Naive thymus-derived CD4-positive, alpha-beta T cell (primary cell): ENCODE results near the gene PFDN6. TPM values are rescaled to one million over a fixed set of nuclear protein-coding genes. Genes with fewer than 3 reads are reported as not detected.
"Not testable (repeated sequence)": the region's sequence is repeated elsewhere in the genome, so short reads cannot be mapped to it uniquely, and the experiment has no call there.

Experiments used
- ATAC-seq: fragments of 150-1000 bp; cut with Tn5 transposase; 2 replicates; pipeline ENCODE4 v1.10.0; 2021; ENCODE audit warnings: mild to moderate bottlenecking, moderate library complexity
- CTCF ChIA-PET: fragments of 350-600 bp; sonication (Branson Sonifier 250); formaldehyde crosslinking; loops from one replicate; lab custom pipeline; 2021; ENCODE audit warnings: antibody characterized with exemption; lab: Charles Lee
- POLR2A ChIA-PET: fragments of 350-600 bp; sonication (Branson Sonifier 250); formaldehyde crosslinking; loops from one replicate; lab custom pipeline; 2021; ENCODE audit warnings: antibody characterized with exemption, inconsistent platforms; lab: Charles Lee
- DNase-seq, 9 donors: peaks; one replicate each; pipeline versions ENCODE4 v3.0.0 to v3.0.0-alpha.2; 2020 to 2022; ENCODE audit warnings: mixed read lengths in 1 of 9
- H3K27ac ChIP-seq: one replicate; pipeline ENCODE4 v1.7.0; 2013; ENCODE audit warnings: mild to moderate bottlenecking, low read depth, low read length, moderate library complexity
- H3K27me3 ChIP-seq, 2 donors: one replicate each; pipeline ENCODE4 v1.7.0; 2013; ENCODE audit warnings: low read length in 2 of 2, mild to moderate bottlenecking in 2 of 2, moderate library complexity in 2 of 2; ENCODE audit not compliant: control insufficient read depth in 2 of 2, insufficient read depth in 2 of 2
- H3K36me3 ChIP-seq, 3 experiments: 1 replicate in 2 of 3; 2 replicates in 1 of 3; pipeline ENCODE4 v1.7.0; 2013; ENCODE audit warnings: low read length in 3 of 3, mild to moderate bottlenecking in 3 of 3, moderate library complexity in 1 of 3; ENCODE audit not compliant: insufficient read depth in 3 of 3, control insufficient read depth in 2 of 3
- H3K4me1 ChIP-seq, 2 donors: one replicate each; pipeline ENCODE4 v1.7.0; 2013; ENCODE audit warnings: low read length in 2 of 2, mild to moderate bottlenecking in 2 of 2, moderate library complexity in 1 of 2; ENCODE audit not compliant: control insufficient read depth in 2 of 2, insufficient read depth in 2 of 2
- H3K4me3 ChIP-seq: 2 replicates; pipeline ENCODE4 v1.7.0; 2013; ENCODE audit warnings: mild to moderate bottlenecking, low read length
- H3K9me3 ChIP-seq, 3 experiments: 1 replicate in 2 of 3; 2 replicates in 1 of 3; pipeline ENCODE4 v1.7.0; 2013; ENCODE audit warnings: low read length in 3 of 3; ENCODE audit not compliant: control insufficient read depth in 2 of 3
- H3K27ac Mint-ChIP-seq, 9 donors: one replicate each; pipeline ENCODE4 v1.8.0; 2020 to 2022; ENCODE audit warnings: mixed read lengths in 9 of 9, mild to moderate bottlenecking in 8 of 9, moderate library complexity in 5 of 9, inconsistent platforms in 2 of 9
- H3K27me3 Mint-ChIP-seq, 5 donors: one replicate each; pipeline ENCODE4 v1.8.0; 2021 to 2022; ENCODE audit warnings: mixed read lengths in 5 of 5, mild to moderate bottlenecking in 1 of 5
- H3K36me3 Mint-ChIP-seq, 5 donors: one replicate each; pipeline ENCODE4 v1.8.0; 2020 to 2022; ENCODE audit warnings: mixed read lengths in 5 of 5, mild to moderate bottlenecking in 3 of 5, inconsistent platforms in 1 of 5
- H3K4me1 Mint-ChIP-seq, 7 donors: one replicate each; pipeline ENCODE4 v1.8.0; 2020 to 2022; ENCODE audit warnings: mixed read lengths in 7 of 7, mild to moderate bottlenecking in 3 of 7, inconsistent platforms in 1 of 7
- H3K4me3 Mint-ChIP-seq, 10 donors: one replicate each; pipeline ENCODE4 v1.8.0; 2020 to 2022; ENCODE audit warnings: mild to moderate bottlenecking in 10 of 10, mixed read lengths in 10 of 10, moderate library complexity in 6 of 10, inconsistent platforms in 2 of 10
- H3K9me3 Mint-ChIP-seq, 11 donors: one replicate each; pipeline ENCODE4 v1.8.0; 2020 to 2022; ENCODE audit warnings: mixed read lengths in 11 of 11, mild to moderate bottlenecking in 4 of 11, inconsistent platforms in 1 of 11, moderate library complexity in 1 of 11
- intact Hi-C, 2 donors: fragments of 100-400 bp; cut with micrococcal nuclease; formaldehyde crosslinking; loops; one replicate each; pipeline ENCODE4 v1.15.1; 2023
- polyA plus RNA-seq, 2 donors: library from polyadenylated mRNA; unstranded; fragments of 300-500 nt; fragmentation: Illumina TruSeq; gene quantifications; one replicate each; pipeline ENCODE4 v1.2.3, GENCODE V29; 2021
- total RNA-seq, 6 experiments: library from RNA in 5 of 6; stranded (reverse) in 5 of 6; gene quantifications; 1 replicate in 5 of 6; 2 replicates in 1 of 6; pipeline ENCODE4 v1.2.3 and lab custom pipeline; 2021 to 2026

Gene PFDN6
- total and polyA plus RNA-seq, 7 experiments from 2014 or later, result 14.6 to 73.2 (median 35.5) TPM

DNA sequence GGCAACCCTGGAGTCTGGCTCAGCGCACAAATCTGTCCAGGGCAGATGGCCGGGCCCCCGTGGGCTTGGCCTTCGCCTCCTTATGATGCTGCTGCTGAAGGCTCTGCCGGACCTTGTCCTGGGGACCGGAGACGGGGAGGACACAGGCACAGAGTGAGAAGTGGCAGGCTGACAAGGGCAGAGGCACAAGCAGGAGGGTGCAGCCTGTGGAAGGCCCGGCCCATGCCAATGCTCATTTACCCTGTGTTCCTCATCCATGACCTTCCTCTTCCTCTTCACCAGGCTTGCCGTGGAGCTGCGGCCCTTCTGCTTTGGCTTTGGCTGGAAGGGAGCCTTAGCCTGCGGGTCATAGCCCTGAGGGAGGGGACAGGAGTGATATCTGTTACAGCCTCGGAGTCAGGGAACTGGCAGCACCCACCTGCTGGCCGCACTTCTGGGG lies 10.1 kb upstream of the PFDN6 start:
- peaks cover 0 to 77% (median 5%) of the 10 kb centered on the region in 3 experiments for H3K36me3 ChIP-seq
- no peaks in the 10 kb centered on the region for H3K9me3 Mint-ChIP-seq
- intact Hi-C loops, result loop anchor here in 1 of 2 donors (10.0 kb wide), 1 partner anchor 1084 kb away; the partner anchor contains the start of genes GPSM3 and PBX2
- H3K27me3 ChIP-seq, result no peaks in the 10 kb centered on the region
- H3K27ac ChIP-seq, result no peak overlapping the region
- ChIA-PET CTCF (interaction anchor here (1.9 kb wide), 1 partner anchor 20 kb away, joined by 5 read pairs; no protein-coding TSS in a partner anchor), POLR2A (interaction anchor here (0.7 to 7.7 kb wide), 7 partner anchors 10 to 65 kb away, joined by 3 to 123 read pairs (median 28); partner anchors contain the start of genes PFDN6, RGL2, WDR46 and ZBTB22)
- H3K4me3 ChIP-seq, result no peak overlapping the region
- H3K4me1 ChIP-seq, result peaks cover 26 to 30% of the 10 kb centered on the region in 2 donors
- H3K9me3 ChIP-seq, result no peaks in the 10 kb centered on the region
- H3K4me3 Mint-ChIP-seq, result peak overlapping the region in 5 of 10 donors; percentile 2 to 93 (median 84)
- H3K4me1 Mint-ChIP-seq, result peaks cover 20 to 62% (median 48%) of the 10 kb centered on the region in 7 donors
- ATAC-seq (no peak), DNase-seq (no peak)
- no peaks in the 10 kb centered on the region for H3K27me3 Mint-ChIP-seq
- H3K27ac Mint-ChIP-seq, result peak overlapping the region in 3 of 9 donors; percentile 25 to 63 (median 46)
- H3K36me3 Mint-ChIP-seq, result peaks cover 0 to 23% (median 5%) of the 10 kb centered on the region in 5 donors

DNA sequence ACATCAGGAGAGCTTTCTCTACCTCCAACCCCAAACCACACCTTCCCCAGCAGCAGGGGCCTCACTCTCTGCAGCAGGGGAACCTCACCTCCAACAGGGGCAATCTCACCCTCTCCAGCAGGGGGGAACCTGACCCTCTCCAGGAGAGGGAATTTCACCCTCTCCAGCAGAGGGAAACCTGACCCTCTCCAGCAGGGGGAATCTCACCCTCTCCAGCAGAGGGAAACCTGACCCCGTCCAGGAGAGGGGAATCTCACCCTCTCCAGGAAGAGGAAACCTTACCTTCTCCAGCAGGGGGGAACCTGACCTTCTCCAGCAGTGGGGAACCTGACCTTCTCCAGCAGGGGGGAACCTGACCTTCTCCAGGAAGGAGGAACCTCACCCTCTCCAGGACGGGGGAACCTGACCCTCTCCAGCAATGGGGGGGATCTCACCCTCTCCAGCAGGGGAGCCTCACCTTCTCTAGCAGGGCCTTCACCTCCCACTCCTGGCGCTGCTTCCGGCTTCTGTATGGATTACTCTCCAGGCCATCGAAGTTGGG lies 9.4 kb upstream of the PFDN6 start:
- H3K36me3 ChIP-seq, result peaks cover 0 to 77% (median 5%) of the 10 kb centered on the region in 3 experiments
- ChIA-PET CTCF (no interaction called here), POLR2A (interaction anchor here (0.6 to 7.7 kb wide), 5 partner anchors 8 to 31 kb away, joined by 3 to 123 read pairs (median 22); partner anchors contain the start of genes PFDN6, RGL2, RPS18 and VPS52)
- H3K9me3 Mint-ChIP-seq, result no peaks in the 10 kb centered on the region
- peaks cover 0 to 16% (median 0%) of the 10 kb centered on the region in 5 donors for H3K36me3 Mint-ChIP-seq
- DNase-seq (no peak), ATAC-seq (peak; percentile 22)
- H3K4me3 Mint-ChIP-seq, result peak overlapping the region in 4 of 10 donors; percentile 35 to 52 (median 46)
- H3K9me3 ChIP-seq, result no peaks in the 10 kb centered on the region
- peak overlapping the region; percentile 23 for H3K27ac ChIP-seq
- H3K27me3 ChIP-seq, result no peaks in the 10 kb centered on the region
- H3K4me3 ChIP-seq, result no peak overlapping the region
- H3K4me1 Mint-ChIP-seq, result peaks cover 13 to 55% (median 40%) of the 10 kb centered on the region in 7 donors
- H3K4me1 ChIP-seq, result peaks cover 18 to 24% of the 10 kb centered on the region in 2 donors
- peak overlapping the region in 4 of 9 donors; percentile 25 to 67 (median 44) for H3K27ac Mint-ChIP-seq
- intact Hi-C loops, result loop anchor here in 1 of 2 donors (10.0 kb wide), 1 partner anchor 1085 kb away; the partner anchor contains the start of genes GPSM3 and PBX2
- no peaks in the 10 kb centered on the region for H3K27me3 Mint-ChIP-seq

DNA sequence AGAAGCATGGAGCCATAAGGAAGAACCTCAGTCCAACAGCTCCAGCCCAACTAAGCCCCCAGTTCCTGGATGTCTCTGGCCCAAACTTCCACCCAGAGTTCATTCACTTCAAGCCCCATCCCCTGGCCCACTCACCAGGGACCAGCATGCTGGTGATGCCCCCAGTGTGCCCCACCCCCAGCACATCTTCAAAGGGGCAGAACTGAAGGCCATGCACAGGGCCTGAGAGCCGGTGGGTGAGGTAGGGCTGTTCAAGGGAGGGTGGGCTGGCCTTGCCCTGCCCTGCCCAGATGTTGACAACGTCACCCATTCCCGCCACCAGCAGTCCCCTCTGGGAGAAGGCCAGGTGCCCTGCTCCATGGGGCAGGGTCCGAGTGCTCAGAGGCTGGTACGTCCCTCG lies 8.9 kb upstream of the PFDN6 start:
- Histone ChIP-seq H3K27me3 (no peaks in the 10 kb centered on the region), H3K4me3 (no peak overlapping the region), H3K27ac (peak overlapping the region; percentile 32), H3K4me1 (peaks cover 15 to 22% of the 10 kb centered on the region in 2 donors), H3K9me3 (no peaks in the 10 kb centered on the region), H3K36me3 (peaks cover 0 to 76% (median 5%) of the 10 kb centered on the region in 3 experiments)
- Mint-ChIP-seq H3K4me3 (peak overlapping the region in 2 of 10 donors; percentile 35 to 52), H3K27ac (peak overlapping the region in 5 of 9 donors; percentile 25 to 67 (median 40)), H3K36me3 (peaks cover 0 to 12% (median 0%) of the 10 kb centered on the region in 5 donors), H3K27me3 (no peaks in the 10 kb centered on the region), H3K4me1 (peaks cover 12 to 50% (median 36%) of the 10 kb centered on the region in 7 donors), H3K9me3 (no peaks in the 10 kb centered on the region)
- intact Hi-C loops, result no loop called here
- ATAC-seq (no peak), DNase-seq (no peak)
- ChIA-PET CTCF (interaction anchor here (1.4 kb wide), 1 partner anchor 9 kb away, joined by 4 read pairs; the partner anchor contains the start of genes RPS18 and VPS52), POLR2A (interaction anchor here (0.7 to 7.7 kb wide), 3 partner anchors 9 to 16 kb away, joined by 3 to 123 read pairs (median 22); partner anchors contain the start of genes PFDN6, RPS18, VPS52 and WDR46)

DNA sequence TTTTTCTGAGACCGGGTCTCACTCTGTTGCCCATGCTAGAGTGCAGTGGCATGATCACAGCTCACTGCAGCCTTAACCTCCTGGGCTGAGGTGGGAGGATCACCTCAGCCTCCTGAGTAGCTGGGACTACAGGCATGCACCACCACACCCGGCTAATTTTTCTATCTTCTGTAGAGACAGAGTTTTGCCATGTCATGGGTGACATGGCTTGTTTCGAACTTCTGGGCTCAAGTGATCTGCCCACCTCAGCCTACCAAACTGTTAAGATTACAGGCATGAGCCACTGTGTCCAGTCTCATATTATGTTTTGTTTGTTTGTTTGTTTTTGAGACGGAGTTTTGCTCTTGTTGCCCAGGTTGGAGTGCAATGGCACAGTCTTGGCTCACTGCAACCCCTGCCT lies 4.2 kb upstream of the PFDN6 start:
- H3K9me3 ChIP-seq, CTCF ChIA-PET, H3K9me3 Mint-ChIP-seq, H3K27ac ChIP-seq, H3K27ac Mint-ChIP-seq, H3K27me3 ChIP-seq, H3K4me3 ChIP-seq, ATAC-seq, H3K4me3 Mint-ChIP-seq, DNase-seq, H3K27me3 Mint-ChIP-seq: not testable (repeated sequence)
- intact Hi-C loops, result loop anchor here in 1 of 2 donors (5.0 kb wide), 1 partner anchor 83 kb away; the partner anchor contains the start of genes HSD17B8, RXRB and SLC39A7
- H3K36me3 ChIP-seq, result peaks cover 0 to 68% (median 5%) of the 10 kb centered on the region in 3 experiments
- POLR2A ChIA-PET, result interaction anchor here (5.7 kb wide), 1 partner anchor 13 kb away, joined by 51 read pairs; the partner anchor contains the start of gene RGL2
- Mint-ChIP-seq H3K4me1 (peaks cover 22 to 48% (median 40%) of the 10 kb centered on the region in 7 donors), H3K36me3 (peaks cover 4 to 16% (median 11%) of the 10 kb centered on the region in 5 donors)
- peaks cover 14 to 15% of the 10 kb centered on the region in 2 donors for H3K4me1 ChIP-seq

DNA sequence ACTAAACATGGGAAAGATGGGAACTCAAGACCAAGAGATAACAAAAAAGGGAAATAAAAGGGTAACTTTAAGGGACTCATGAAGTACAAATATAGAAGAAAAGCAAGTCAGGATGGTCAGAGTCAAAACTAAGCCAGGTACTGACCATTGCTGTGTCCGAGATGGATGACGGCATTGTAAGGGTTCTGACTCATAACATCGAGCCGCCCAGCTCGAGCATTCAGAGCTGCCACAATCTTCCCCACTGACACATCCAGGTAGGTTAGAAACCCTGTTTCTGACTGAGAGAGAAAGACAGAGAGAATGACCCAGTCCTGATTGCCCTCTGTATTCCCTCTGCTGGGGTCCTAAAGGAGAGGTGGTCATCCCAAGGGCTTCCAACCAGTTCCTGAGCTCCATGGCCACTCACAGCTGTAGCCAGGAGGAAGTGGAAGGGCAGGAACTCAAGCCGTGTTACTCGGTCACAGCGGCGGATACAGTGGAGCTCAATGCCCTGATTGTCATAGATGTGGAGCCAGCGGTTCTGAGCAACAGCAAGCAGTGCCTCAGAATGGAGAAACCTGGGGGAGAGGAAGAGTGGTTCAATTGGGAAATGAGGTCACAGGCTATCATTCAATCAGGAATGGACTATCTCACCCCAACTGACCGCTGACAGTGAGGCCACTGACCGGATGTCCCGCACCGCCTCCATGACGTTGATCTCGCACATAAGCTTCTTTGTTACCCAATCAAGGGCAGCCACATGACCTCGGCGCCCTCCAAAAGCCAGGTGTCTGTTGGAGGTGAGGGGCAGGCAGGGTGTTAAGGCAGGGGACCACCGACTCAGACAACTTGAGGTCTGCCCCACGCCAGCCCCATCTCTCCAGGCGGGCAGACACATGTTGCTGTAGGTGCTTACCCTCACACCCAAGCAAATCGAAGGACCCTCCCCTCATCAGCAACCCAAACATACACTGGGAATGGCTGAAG lies 2.2 kb upstream of the PFDN6 start:
- POLR2A ChIA-PET, result interaction anchor here (0.7 to 6.9 kb wide), 9 partner anchors 10 to 57 kb away, joined by 3 to 123 read pairs (median 30); partner anchors contain the start of genes B3GALT4, RGL2, RPS18 and VPS52
- Histone ChIP-seq H3K36me3 (peaks cover 0 to 62% (median 5%) of the 10 kb centered on the region in 3 experiments), H3K27ac (peak overlapping the region; percentile 80), H3K4me1 (peaks cover 19 to 20% of the 10 kb centered on the region in 2 donors), H3K27me3 (no peaks in the 10 kb centered on the region), H3K9me3 (no peaks in the 10 kb centered on the region), H3K4me3 (no peak overlapping the region)
- H3K27ac Mint-ChIP-seq, result peak overlapping the region in 7 of 9 donors; percentile 13 to 90 (median 51)
- no peaks in the 10 kb centered on the region for H3K27me3 Mint-ChIP-seq
- DNase-seq (no peak), ATAC-seq (no peak)
- peak overlapping the region; percentile 12 to 99 (median 91) for H3K4me3 Mint-ChIP-seq
- CTCF ChIA-PET, result interaction anchor here (0.6 to 1.1 kb wide), 4 partner anchors 9 to 53 kb away, joined by 3 to 4 read pairs (median 3); partner anchors contain the start of gene B3GALT4
- intact Hi-C loops, result loop anchor here in 1 of 2 donors (5.0 kb wide), 1 partner anchor 85 kb away; the partner anchor contains the start of genes HSD17B8, RXRB and SLC39A7
- no peaks in the 10 kb centered on the region for H3K9me3 Mint-ChIP-seq
- peaks cover 4 to 23% (median 11%) of the 10 kb centered on the region in 5 donors for H3K36me3 Mint-ChIP-seq
- peaks cover 30 to 52% (median 45%) of the 10 kb centered on the region in 7 donors for H3K4me1 Mint-ChIP-seq
